Fibroblast of pulmonary artery (primary cell): Measurements from ENCODE around the gene MAP4K4.

Experiments
- DNase-seq: peaks from one replicate; pipeline ENCODE4 v3.0.0-alpha.2; 2010; ENCODE audit warnings: low read depth
- H3K4me3 ChIP-seq: replicated peaks from 2 replicates; pipeline ENCODE4 v1.5.1; 2011; ENCODE audit warnings: low read depth, mild to moderate bottlenecking, control low read depth, low read length, moderate library complexity
- TF ChIP-seq, protein P1 (sequence below): IDR thresholded peaks from 2 replicates; pipeline ENCODE4 v1.5.1; 2011; ENCODE audit warnings: mild to moderate bottlenecking, control low read depth, low read length, inconsistent platforms; ENCODE audit errors: missing control alignments

MAP4K4 gene

GRCh38 chr2:101830555-101830954 is 133.0 kb downstream of the MAP4K4 start:
- H3K4me3 ChIP-seq: no peak overlapping the region
- TF ChIP-seq, protein P1, sequence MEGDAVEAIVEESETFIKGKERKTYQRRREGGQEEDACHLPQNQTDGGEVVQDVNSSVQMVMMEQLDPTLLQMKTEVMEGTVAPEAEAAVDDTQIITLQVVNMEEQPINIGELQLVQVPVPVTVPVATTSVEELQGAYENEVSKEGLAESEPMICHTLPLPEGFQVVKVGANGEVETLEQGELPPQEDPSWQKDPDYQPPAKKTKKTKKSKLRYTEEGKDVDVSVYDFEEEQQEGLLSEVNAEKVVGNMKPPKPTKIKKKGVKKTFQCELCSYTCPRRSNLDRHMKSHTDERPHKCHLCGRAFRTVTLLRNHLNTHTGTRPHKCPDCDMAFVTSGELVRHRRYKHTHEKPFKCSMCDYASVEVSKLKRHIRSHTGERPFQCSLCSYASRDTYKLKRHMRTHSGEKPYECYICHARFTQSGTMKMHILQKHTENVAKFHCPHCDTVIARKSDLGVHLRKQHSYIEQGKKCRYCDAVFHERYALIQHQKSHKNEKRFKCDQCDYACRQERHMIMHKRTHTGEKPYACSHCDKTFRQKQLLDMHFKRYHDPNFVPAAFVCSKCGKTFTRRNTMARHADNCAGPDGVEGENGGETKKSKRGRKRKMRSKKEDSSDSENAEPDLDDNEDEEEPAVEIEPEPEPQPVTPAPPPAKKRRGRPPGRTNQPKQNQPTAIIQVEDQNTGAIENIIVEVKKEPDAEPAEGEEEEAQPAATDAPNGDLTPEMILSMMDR: no peak
- DNase-seq: peak; percentile 60

DNA sequence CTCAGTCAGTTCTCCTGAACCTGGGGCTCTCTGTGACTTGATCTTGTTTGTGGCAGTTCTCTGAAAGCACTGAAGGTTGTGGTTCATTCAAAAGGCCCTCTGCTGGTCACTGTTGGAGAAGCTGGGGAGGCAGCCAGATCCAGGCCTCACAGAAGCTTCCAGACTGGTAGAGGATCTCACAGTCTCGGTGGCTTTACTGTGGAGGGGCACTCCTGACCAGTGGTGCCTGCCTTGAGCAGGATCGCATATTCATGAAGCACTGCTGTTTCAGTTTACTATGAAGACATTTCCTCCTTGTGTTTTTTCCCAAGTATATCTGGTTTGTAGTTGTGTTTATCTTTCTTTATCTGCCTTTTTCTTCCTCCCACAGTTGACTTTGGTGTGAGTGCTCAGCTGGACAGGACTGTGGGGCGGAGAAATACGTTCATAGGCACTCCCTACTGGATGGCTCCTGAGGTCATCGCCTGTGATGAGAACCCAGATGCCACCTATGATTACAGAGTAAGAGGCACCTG is 133.9 kb downstream of the MAP4K4 start:
- peak; percentile 85 for DNase-seq
- H3K4me3 ChIP-seq: no peak overlapping the region
- TF ChIP-seq, protein P1: peak; percentile 83

- no peak overlapping the region for H3K4me3 ChIP-seq
- no peak for DNase-seq
- TF ChIP-seq, protein P1: peak; percentile 30
Measured at GRCh38 chr2:101832114-101832513, 134.6 kb downstream of the MAP4K4 start.

DNA sequence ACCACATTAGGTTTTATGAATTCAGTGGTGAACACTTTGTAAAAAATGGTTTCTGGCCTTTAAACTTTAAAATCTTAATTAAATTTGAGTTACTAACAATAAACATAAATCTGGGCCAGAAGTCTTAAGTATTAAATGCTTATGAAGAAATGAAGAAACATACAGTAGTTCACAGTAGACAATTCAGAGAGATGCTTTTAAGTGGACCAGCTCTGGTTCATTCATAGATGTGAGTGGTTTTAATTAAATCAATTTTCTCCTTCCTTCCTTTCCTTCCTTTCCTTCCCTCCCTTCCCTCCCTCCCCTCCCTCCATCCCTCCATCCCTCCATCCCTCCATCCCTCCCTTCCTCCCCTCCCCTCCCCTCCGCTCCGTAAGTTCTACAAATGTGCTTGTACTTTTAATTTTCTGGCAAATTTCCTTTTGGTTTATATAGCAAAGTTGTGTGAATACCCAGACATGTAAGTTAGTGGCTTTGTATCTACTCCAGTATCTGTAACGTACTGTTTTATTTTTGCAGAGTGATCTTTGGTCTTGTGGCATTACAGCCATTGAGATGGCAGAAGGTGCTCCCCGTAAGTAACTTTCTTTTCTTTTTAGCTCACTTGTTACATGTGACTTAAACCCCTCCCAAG is 136.5 kb downstream of the MAP4K4 start:
- DNase-seq: no peak
- H3K4me3 ChIP-seq: no peak overlapping the region
- TF ChIP-seq, protein P1: no peak

DNA sequence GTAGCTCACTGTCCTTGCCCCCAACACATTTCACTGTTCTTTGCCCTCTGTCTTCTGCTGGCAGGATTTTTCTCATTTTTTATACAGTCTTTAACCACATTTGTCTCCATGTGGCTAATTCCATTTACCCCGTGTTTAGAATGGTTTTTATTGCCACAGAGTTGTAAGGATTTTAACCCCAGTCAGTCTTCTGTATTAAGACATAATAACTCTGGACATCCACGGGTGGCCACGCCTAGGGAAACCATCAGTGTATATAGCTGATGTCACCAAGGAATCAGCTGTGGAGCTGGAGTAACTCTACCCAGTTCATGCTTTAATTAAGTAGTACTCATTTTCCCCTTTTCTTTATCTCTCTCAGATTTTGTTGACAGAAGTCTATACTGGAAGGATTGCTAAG is 139.8 kb downstream of the MAP4K4 start:
- no peak for DNase-seq
- TF ChIP-seq, protein P1: no peak
- H3K4me3 ChIP-seq: no peak overlapping the region

DNA sequence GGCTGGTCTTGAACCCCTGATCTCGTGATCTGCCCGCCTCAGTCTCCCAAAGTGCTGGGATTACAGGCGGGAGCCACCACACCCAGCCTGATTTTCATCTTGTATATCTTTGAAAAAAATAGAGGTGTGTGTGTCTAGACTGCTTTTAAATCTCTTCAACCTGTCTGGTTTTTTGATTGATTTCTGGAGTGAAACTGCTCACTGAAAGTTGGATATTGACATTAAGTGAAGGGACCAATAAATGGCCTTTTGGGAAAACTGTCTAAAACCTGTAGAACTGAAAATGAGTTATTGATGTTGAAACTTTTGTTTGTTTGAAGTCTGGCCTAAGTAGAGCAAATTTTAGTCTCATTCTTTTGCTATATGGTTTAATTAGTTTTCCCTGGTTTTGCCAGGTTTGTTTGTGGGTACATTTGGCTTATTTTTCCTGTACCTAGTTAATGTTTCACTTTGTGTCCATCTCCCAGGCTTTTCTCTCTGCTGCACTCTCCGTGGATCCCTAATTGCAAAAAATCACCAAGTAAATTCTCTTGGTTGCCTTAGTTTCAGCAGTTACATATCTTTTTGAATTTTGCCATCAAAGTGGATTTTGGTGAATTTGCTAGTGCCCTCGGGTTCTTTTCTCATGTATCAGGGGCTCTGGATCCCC is 144.3 kb downstream of the MAP4K4 start:
- no peak overlapping the region for H3K4me3 ChIP-seq
- DNase-seq: no peak
- TF ChIP-seq, protein P1: no peak
